Measurements from ENCODE around the gene SGPP1. TPM values are rescaled to one million over a fixed set of nuclear protein-coding genes. Genes with fewer than 3 reads are reported as not detected.
"Not testable (repeated sequence)": the region's sequence is repeated elsewhere in the genome, so short reads cannot be mapped to it uniquely, and the experiment has no call there.

SGPP1 gene
- total RNA-seq, 1 donor from 2014 or later, result 22.5 TPM

- H3K4me3 ChIP-seq (ENCODE audit: low read depth, low read length), result no peak overlapping the region
- no peak for DNase-seq (ENCODE audit: low read depth)
- TF ChIP-seq, protein P1, sequence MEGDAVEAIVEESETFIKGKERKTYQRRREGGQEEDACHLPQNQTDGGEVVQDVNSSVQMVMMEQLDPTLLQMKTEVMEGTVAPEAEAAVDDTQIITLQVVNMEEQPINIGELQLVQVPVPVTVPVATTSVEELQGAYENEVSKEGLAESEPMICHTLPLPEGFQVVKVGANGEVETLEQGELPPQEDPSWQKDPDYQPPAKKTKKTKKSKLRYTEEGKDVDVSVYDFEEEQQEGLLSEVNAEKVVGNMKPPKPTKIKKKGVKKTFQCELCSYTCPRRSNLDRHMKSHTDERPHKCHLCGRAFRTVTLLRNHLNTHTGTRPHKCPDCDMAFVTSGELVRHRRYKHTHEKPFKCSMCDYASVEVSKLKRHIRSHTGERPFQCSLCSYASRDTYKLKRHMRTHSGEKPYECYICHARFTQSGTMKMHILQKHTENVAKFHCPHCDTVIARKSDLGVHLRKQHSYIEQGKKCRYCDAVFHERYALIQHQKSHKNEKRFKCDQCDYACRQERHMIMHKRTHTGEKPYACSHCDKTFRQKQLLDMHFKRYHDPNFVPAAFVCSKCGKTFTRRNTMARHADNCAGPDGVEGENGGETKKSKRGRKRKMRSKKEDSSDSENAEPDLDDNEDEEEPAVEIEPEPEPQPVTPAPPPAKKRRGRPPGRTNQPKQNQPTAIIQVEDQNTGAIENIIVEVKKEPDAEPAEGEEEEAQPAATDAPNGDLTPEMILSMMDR (IDR thresholded peaks at IDR 0.05; ENCODE audit: insufficient read depth, low read length, poor library complexity, severe bottlenecking), result no peak
- no peaks in the 10 kb centered on the region for H3K27me3 ChIP-seq (ENCODE audit: control insufficient read depth, insufficient read depth, low read length)
- H3K36me3 ChIP-seq (ENCODE audit: control insufficient read depth, insufficient read depth, low read length), result no peaks in the 10 kb centered on the region
These were observed 55.9 kb downstream of the SGPP1 start for GRCh38 chr14:63671987-63672386.

GRCh38 chr14:63670692-63671091, 57.2 kb downstream of the SGPP1 start:
- no peaks in the 10 kb centered on the region for H3K36me3 ChIP-seq (ENCODE audit: control insufficient read depth, insufficient read depth, low read length)
- no peaks in the 10 kb centered on the region for H3K27me3 ChIP-seq (ENCODE audit: control insufficient read depth, insufficient read depth, low read length)
- no peak for DNase-seq (ENCODE audit: low read depth)
- TF ChIP-seq, protein P1 (IDR thresholded peaks at IDR 0.05; ENCODE audit: insufficient read depth, low read length, poor library complexity, severe bottlenecking), result no peak
- H3K4me3 ChIP-seq (ENCODE audit: low read depth, low read length), result no peak overlapping the region

DNA sequence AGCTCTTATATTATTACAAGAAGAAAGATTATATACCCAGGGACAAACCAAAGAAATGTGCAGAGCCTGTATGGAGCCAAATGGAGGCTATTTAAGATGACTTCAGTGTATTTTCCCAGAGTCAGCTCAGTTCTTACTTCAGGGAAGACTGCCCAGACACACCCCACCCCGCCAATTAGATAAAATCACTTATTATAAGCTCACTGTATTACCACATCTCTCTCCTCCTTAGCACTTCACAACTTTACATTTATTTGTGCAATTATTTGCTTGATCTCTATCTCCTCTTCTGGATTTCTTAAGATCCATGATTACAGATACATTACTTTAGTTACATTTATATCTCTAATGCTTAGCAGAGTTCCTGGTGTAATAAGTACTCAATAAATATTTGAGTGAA, 61.5 kb downstream of the SGPP1 start:
- Histone ChIP-seq H3K4me3 (ENCODE audit: low read depth, low read length) (no peak overlapping the region), H3K36me3 (ENCODE audit: control insufficient read depth, insufficient read depth, low read length) (no peaks in the 10 kb centered on the region), H3K27me3 (ENCODE audit: control insufficient read depth, insufficient read depth, low read length) (no peaks in the 10 kb centered on the region)
- DNase-seq (ENCODE audit: low read depth), result no peak
- TF ChIP-seq, protein P1 (IDR thresholded peaks at IDR 0.05; ENCODE audit: insufficient read depth, low read length, poor library complexity, severe bottlenecking), result no peak

GRCh38 chr14:63663428-63664341, 64.2 kb downstream of the SGPP1 start:
- H3K27me3 ChIP-seq (ENCODE audit: control insufficient read depth, insufficient read depth, low read length), result no peaks in the 10 kb centered on the region
- TF ChIP-seq, protein P1 (IDR thresholded peaks at IDR 0.05; ENCODE audit: insufficient read depth, low read length, poor library complexity, severe bottlenecking), result no peak
- no peaks in the 10 kb centered on the region for H3K36me3 ChIP-seq (ENCODE audit: control insufficient read depth, insufficient read depth, low read length)
- no peak for DNase-seq (ENCODE audit: low read depth)
- no peak overlapping the region for H3K4me3 ChIP-seq (ENCODE audit: low read depth, low read length)

- DNase-seq (ENCODE audit: low read depth), result no peak
- Histone ChIP-seq H3K4me3 (ENCODE audit: low read depth, low read length) (no peak overlapping the region), H3K27me3 (ENCODE audit: control insufficient read depth, insufficient read depth, low read length) (no peaks in the 10 kb centered on the region), H3K36me3 (ENCODE audit: control insufficient read depth, insufficient read depth, low read length) (no peaks in the 10 kb centered on the region)
- TF ChIP-seq, protein P1 (IDR thresholded peaks at IDR 0.05; ENCODE audit: insufficient read depth, low read length, poor library complexity, severe bottlenecking), result no peak
These were observed 65.1 kb downstream of the SGPP1 start for GRCh38 chr14:63662776-63663175.

DNA sequence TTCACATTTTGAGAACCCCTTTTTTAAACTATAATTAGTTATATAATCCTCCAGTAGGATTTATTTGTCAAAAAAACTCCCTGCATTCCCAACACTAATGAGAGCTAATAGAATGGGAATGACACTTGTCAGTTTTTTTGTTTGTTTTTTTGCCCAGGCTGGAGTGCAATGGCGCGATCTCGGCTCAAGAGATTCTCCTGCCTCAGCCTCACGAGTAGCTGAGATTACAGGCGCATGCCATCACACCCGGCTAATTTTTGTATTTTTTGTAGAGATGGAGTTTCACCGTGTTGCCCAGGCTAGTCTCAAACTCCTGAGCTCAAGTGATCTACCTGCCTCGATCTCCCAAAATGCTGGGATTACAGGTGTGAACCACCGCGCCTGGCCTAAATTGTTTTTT, 66.0 kb downstream of the SGPP1 start:
- not testable (repeated sequence) for H3K36me3 ChIP-seq (ENCODE audit: control insufficient read depth, insufficient read depth, low read length); H3K27me3 ChIP-seq (ENCODE audit: control insufficient read depth, insufficient read depth, low read length); H3K4me3 ChIP-seq (ENCODE audit: low read depth, low read length); DNase-seq (ENCODE audit: low read depth)

Measured in kidney epithelial cell (primary cell).